ENCODE results near the gene SMIM29.
A peak's percentile ranks its signal among the peaks of the same experiment; 100 is the strongest.

Gene SMIM29

DNA sequence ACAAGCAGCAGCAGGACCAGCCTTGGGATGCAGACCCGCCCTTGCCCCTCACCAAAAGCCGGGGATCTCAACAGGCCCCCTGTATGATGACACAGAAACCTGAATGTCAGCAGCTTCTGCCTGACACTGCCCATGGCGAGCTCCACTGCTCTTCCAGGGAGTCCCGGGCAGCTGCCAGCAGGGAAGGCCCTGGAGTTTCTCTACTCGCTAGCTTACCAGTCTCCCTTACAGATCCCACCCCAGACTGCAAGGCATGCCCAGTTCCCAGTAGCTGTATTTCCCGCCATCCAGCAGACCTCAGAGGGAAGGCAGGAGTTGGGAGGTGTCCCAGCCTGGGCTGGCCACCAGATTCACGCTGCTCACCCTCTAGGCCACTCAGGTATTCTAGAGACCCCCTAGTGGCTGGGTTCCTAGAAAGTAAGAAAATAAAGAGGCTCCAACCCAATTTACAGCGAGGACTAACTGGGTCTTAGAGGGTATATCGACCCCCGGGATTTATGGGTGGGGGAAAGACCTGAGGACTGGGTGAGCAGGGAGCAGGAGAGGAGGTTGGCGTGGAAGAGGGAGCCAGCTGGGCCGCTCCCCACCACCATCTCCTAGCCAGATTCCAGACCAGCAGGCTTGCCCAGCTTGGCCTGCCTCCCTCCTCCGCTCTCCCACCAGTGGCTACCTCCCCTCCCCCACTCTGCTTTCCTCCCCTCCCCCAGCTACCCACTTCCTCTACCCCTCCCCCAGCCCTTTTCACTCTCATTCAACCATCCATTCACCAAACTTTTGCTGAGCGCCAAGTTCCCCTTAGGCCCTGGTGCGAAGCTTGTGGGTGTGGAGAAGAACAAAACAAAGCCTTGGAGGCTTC lies 21.8 kb downstream of the SMIM29 start:
- DNase-seq (ENCODE audit: low read depth in 3 of 3), result no peak

DNA sequence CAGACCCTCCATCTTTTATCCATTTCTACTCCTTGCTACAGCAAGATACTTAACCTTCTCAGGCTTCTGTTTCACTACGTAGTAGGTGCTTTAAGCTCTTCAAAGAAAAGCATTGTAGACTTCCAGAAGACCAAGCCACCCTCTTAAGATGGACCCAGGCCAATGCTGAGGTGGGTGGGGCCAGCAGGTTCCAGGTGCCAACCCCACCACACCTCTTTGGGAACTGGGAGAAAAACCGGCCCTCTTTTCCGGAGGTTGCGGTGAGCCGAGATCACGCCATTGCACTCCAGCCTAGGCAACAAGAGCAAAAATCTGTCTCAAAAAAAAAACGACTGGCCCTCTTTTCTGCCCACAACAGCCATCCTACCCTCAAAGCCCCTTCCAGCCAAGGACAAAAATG lies 22.7 kb downstream of the SMIM29 start:
- no peak for DNase-seq (ENCODE audit: low read depth in 3 of 3)

DNA sequence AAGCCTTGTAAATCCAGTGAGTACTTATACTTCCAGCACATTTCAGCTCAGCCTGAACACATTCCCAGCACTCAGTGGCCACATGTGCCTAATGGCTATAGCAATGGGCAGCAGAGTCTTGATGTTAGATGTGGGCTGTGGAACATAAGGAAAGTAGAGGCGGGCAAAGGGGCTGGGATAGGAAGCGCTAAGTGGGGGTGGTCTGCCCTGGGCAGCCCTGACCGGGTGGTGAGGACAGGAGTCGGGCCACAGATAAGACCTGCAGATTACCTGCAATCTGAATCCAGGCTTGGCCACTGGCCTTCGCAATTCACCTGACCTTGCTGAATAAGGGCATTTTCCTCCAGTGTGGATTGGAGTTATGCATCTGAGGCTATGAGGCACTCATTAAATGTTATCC lies 23.3 kb downstream of the SMIM29 start:
- DNase-seq (ENCODE audit: low read depth in 3 of 3), result no peak

DNA sequence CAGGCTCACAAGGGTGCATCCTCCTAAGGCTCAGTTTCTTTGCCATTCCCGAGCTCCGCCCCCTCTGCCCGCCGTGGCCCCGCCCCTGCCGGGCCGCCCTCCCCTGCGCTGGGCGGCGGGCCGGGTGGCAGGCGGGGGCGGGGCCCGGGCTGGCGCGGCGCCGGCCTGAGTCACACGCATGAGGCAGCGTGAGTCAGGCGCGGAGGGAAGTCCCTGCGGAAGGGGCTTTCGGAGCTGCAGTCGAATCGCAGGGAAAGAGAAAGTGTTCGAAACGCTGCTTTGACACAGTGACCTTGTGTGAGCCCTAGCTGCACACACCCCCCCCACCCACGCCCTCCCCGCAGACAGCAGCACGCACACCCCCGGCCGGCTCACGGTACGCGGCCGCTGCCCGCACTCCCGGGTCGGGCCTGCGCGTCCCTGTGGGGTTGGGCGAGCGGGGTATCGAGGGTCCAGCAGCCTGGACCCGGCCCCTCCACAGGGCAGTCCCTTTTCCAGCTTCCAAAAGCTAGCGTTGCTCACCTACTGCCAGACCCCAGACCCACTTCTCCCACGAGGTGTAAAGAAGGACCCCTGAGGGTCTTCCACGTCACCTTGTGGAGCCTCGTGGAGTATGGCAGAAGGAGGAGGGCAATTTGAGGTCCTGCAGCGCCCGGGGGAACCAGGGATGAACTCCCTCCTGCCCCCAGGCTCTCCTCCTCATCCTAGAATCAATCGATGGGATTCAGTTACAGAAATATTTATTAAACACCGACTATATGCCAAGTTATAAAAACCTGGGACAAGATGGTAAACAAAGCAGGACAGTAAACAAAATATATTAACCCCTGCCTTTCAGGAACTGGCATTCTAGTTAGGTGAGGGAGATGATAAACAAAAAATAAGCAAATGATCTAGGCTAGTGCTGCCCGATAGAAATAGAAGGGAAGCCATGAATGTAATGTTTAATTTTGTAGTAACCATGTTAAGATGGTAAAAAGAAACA lies 24.6 kb downstream of the SMIM29 start:
- DNase-seq (ENCODE audit: low read depth in 3 of 3), result peak; percentile 90 to 92 (median 92)

DNA sequence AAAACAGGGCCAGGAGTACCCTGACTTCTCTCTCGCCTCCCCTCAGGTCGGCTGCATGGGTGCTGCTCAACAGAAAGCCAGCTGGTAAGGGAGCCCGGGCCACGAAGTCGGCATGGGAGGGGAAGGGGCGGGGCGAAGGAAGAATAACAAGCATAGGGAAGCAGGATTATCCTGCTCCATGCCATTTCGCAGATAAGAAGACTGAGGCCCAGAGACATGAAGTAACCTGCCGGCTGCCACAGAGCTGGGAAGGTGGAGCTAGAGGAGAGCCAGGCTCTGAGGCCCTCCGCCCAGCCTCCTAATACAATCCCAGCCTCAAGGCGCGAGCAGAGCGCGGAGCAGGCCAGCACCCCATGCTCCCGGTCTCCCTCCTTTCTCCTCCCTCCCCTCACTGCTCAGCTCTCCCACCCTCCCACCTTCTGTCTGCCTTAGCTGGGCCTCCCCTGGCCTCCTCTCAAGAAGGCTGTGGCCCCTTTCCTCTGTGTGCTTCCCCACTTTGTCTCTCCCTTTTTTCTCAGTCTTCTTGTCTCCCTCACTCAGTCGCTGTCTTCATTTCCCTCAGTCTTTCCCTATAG lies 25.3 kb downstream of the SMIM29 start:
- no peak for DNase-seq (ENCODE audit: low read depth in 3 of 3)

DNA sequence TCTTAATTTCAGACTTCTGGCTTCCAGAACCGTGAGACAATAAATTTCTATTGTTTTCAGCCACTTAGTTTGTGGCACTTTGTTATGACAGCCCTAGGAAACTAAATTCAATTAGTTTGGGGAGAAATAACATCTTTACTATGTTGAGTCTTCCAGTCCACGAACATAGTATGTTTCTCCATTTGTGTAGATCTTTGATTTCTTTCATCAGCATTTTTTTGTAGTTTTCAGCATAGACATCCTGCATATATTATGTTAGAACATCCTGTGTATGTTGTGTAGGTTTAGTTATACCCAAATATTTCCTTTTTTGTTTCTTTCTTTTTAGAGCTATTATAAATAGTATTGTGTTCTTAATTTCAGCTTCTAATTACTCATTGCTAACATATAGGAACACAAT lies 30.1 kb downstream of the SMIM29 start:
- no peak for DNase-seq (ENCODE audit: low read depth in 3 of 3)

DNA sequence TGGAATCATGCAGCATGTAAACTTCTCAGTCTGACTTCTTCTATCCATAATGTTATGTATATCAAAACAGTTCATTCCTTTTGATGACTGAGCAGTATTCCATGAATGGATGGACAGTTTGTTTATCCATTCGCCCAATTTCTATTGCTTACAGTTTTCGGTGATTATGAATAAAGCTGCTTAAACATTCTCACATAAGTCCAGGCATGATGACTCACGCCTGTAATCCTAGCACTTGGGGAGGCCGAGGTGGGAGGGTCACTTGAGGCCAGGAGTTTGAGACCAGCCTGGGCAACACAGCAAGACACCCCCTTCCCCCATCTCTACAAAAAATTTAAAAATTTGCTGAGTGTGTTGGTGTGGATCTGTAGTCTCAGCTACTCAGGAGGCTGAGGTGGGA lies 35.0 kb downstream of the SMIM29 start:
- DNase-seq (ENCODE audit: low read depth in 3 of 3), result no peak

DNA sequence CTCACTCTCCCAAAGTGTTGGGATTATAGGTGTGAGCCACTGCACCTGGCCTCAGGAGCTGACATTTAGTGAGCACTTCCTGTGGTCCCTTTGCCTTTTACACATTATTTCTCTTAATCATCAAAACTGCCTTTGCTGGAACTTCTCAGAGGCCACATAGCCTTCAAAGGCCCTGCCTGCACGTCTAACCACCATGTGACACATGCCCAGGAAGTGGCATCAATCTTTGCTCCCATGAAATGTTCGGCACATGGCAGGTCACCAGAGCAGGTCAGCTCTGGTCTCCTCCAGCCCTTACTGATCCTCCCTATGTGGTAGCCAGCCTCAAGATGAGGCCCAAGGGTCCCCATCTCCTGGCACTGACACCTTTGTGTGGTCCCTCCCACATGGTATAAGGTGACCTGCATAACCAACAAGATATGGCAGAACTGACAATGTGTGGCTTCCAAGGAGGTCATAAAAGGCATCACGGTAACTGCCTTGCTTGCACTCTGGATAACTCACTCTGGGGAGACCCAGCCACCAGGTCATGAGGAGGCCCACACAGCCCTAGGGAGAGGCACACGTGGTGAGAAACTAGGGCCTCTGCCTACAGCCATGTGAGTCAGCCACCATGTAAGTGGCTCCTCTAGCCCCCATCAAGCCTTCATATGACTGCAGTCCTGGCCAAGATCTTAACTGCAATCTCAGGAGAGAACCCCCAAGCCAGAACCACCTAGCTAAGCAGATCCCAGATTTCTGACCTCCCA lies 40.9 kb downstream of the SMIM29 start:
- DNase-seq (ENCODE audit: low read depth in 3 of 3), result no peak

DNA sequence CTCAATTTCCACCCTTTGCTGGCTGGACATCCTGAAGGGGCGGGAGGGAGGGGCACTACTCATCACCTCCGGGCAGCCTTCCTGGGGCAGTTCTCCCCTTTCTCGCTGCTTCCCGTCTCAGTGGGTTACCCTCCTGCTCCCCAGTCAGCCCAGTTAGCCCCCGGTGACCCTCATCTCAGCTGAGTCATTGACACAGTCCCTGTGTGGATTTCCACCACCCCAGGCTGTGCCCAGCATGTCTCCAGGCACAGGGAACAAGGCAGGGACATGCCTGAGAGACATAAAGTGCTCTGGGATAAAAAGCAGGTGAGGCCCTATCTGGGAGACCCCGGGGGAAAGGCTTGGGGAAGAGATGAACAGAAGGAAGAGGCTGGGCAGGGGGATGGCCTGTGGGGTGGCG lies 42.1 kb downstream of the SMIM29 start:
- DNase-seq (ENCODE audit: low read depth in 3 of 3), result no peak

DNA sequence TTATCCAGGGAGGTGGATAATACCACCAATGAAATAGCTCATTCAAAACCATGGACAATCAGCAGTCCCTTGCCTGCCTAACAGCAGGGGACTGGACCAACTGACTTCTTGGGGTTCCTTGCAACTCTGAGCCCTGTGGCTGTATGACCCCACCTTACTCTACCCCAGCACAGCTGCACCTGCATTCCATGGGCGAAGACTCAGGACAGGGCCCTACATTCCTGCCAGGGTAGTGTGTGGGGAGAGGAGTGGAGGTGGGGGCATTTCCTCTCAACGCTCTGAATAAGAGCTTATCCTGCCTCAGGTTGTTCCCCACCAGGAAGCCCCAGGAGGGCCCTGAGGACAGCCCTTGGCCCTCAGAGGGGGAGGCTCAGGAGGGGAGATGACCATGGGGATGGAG lies 42.9 kb downstream of the SMIM29 start:
- no peak for DNase-seq (ENCODE audit: low read depth in 3 of 3)

DNA sequence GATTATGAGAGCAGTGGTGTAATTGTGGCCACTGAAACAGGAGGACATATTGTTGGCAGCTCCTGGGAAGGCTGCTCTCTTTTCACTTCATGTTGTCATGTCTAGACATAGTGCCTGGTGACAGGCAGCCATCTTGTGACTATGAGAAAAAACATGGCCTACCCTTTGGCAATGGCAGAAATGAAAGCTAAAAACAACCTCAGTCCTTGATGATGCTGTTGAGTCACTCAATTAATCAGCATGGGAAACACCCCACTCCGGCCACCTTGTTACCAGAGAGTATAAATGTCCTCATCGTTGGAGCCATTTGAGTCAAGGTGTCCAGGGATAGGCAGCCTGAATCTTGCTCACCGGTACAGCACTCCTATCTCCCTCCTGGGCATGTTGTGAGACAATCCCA lies 43.3 kb downstream of the SMIM29 start:
- DNase-seq (ENCODE audit: low read depth in 3 of 3), result no peak

DNA sequence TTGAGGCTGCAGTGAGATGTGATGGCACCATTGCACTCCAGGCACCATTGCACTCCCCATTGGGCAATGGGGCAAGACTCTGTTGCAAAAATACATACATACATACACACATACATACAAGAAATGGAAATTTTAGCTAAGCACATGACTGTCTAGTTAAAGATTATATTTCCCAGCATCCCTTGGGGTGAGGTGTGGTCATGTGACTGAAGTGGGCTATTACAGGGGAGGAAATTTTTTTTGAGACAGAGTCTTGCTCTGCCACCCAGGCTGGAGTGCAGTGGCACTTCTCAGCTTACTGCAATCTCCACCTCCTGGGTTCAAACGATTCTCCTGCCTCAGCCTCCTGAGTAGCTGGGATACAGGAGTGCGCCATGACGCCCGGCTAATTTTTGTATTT lies 44.1 kb downstream of the SMIM29 start:
- DNase-seq (ENCODE audit: low read depth in 3 of 3), result no peak

DNA sequence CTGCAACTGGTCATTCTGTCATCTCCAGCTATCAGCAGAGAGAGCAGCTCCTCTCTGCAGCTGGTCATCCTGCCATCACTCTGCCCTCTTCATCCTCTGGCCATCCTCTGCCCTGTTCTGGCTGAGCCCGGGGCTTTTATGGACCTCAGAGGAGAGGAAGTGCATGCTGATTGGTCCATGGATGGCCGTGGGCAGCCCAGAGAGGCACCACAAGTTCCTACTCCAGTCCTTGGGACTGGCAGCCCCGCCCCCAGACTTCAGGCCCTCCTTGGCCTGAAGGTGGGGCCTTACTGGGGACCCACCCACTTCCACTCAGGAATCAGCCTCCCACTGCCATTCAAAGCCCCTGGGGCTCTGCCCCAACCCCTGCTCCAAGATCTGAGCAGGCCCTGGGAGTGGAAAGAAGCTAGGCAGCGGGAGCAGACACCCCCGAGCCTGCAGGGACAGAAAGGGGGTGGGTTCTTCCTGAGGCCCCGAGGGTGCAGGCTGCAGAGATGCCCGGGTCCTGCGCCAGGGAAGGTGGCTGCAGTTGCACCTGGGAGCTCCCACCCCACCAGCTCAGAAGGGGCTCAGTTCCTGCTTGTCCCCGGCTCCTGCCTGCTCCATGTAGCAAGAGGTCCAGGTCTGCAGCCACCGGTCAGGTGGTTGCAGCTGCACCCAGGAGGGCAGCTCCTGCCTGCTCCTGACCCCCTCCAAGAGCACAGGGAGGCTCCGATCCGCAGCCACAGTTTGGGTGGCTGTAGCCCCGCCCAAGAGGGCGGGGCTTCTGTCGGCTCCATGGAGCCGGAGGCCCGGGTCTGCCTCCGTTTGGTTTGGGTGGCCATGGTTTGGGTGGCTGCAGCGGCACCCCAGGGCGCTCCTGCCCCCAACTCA lies 46.2 kb downstream of the SMIM29 start:
- no peak for DNase-seq (ENCODE audit: low read depth in 3 of 3)

DNA sequence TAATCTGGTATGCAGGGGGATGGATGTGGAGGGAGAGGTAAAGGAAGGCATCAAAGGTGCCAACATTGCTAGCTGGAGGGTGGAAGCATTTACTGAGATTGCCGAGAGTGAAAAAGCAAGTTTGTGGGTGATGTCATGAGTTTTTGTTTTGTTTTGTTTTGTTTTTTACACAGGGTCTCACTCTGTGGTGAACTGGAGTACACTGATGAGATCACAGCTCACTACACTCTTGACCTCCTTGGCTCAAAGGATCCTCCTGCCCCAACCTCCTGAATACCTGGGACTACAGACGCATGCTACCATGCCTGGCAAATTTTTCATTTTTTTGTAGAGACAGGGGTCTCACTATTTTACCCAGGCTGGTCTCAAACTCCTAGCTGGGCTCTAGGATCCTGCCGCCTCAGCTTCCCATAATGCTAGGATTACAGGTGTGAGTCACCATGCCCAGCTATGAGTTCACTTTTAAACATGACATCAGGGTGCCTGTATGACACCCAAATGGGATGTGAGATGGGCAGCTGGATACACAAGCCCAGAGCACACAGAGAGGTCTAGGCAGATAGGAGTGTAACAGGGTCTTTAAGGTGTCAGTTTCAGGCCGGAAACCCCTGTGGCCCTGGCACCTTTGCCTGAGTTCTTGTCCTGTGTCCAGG lies 47.2 kb downstream of the SMIM29 start:
- DNase-seq (ENCODE audit: low read depth in 3 of 3), result no peak

DNA sequence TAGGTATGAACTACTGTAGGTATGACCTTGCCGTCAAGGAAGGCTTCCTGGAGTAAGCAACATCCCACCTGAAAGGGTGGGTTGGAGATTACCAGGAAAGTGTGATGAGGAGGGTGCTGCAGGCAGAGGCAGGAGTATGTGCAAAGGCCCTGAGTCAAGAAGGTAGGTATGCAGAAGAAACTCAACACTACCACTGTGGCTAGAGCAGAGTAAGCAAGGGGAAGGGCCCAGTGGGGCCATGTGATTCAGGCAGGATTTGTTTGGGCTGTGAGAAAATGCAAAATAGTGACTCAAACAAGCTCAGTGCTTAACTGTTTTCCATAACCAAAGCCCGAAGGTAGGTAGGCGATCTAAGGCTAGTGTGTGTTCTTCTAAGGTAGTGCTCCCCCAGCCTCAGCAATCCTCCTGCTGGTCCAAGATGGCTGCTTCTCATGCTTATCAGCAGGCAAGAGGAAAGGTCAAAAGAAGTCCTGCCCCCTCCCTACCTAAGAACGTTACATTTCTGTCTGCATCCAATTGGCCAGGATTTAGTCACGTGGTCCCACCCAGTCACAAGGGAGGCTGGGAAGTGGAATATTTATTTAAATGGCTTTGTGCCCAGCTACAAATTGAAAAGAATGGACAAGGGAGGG lies 48.4 kb downstream of the SMIM29 start:
- no peak for DNase-seq (ENCODE audit: low read depth in 3 of 3)

DNA sequence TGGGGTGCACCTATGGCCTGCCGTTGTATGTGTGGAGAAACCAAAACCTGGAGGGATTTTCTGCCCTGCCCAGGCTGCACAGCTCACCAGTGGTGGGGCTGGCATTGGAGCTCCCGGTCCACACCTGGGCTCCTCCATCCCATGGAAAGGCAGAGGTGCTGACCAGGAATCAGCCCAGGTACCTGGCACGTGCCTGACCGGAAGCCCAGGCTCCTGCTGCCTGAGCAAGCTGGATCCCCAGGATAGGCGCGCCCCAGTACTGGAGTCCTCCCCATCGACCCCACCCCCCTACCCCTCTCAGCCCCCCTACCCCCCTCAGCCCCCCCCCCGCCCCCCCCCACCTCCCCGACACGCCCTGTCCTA lies 52.0 kb downstream of the SMIM29 start:
- DNase-seq (ENCODE audit: low read depth in 3 of 3), result no peak

Data from stimulated activated CD4-positive, alpha-beta T cell treated with anti-CD3 and anti-CD28 coated beads, TNF-alpha, amount 100 ng/mL, for 4 hours (primary cell).